GM19099 (cell line): ENCODE data around the gene IQUB.
A peak's percentile ranks its signal among the peaks of the same experiment; 100 is the strongest.

Experiments used
- POLR2A ChIP-seq: IDR thresholded peaks from 3 replicates; pipeline ENCODE4 v1.6.1; 2011; ENCODE audit warnings: low read depth; ENCODE audit not compliant: insufficient read length; ENCODE audit errors: extremely low read depth

Gene IQUB

DNA sequence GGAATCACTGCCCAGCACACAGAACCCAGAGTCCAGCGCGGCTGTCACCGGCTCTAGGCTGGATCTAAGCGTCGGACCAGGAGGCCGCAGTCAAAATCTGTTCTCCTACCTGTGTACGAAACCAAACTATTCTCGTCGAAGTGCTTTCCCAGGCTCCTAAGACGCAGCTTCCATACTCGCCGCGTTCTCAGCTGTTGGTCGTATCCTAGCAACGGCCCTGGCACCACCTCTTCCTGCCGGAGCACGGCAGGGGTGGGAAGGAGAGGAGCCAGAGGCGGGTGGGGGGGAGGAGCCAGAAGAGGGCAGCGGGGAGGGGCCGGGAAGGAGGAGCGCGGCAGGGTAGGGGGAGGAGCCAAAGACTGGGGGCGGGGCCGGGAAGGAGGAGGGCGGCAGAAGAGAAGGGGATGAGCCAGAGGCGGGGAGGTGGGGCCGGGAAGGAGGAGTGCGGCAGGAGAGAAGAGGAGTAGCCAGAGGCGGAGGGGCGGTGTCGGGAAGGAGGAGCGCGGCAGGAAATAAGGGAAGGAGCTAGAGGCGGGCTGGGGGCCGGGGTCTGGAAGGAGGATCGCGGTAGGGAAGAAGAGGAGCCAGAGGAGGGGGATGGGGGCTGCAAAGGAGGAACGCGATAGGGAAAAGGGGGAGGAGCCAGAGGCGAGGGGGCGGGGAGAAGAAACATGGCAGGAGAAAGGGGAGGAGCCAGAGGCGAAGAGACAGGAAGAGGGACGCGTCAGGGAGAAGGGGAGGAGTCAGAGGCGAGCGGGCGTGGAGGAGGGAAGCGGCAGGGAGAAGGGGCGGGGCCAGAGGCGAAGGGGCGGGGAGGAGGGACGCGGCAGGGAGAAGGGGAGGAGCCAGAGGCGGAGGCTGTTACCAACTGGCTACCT lies at the start of gene IQUB:
TSS of gene IQUB (minus strand) at position 213 of the 878 bp plus-strand sequence. CDS start 22,255 bp downstream, outside the sequence.
- peak; percentile 18 for TF ChIP-seq POLR2A

DNA sequence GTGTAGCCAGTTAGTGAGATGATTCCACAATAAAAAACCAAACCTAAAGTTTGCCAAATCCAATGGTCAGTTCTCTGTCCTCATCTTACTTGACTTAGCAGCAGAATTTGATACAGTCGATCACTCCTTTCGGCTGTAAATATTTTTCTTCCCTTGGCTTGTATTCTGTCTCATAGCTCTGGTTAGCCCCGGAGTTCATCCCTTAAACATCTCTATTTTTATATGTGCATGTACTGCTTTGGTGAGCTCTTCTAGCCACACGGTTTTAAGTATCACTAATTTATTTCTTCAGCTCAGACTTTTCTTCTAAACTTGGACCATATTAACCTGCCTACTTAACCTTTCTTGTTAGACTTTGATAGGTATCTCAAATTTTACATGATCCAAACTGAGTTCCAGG lies 49.4 kb upstream of the IQUB start:
- TF ChIP-seq POLR2A = no peak

DNA sequence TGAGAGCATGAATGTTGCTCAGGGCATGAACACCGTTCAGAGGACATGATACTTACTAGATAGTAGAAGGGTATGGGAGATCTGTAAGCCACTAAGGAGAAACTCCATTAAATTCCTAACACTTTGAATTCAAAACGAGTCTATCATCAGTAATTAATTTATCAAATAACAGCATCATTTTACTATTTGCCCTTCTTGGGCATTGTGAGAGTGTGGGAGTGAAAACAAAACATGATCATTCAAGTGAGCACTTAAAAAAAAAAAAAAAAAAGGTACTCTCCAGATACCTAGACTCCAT lies 46.7 kb upstream of the IQUB start:
- no peak for TF ChIP-seq POLR2A

- no peak for TF ChIP-seq POLR2A
Measured at GRCh38 chr7:123580406-123581161, 46.2 kb upstream of the IQUB start.

DNA sequence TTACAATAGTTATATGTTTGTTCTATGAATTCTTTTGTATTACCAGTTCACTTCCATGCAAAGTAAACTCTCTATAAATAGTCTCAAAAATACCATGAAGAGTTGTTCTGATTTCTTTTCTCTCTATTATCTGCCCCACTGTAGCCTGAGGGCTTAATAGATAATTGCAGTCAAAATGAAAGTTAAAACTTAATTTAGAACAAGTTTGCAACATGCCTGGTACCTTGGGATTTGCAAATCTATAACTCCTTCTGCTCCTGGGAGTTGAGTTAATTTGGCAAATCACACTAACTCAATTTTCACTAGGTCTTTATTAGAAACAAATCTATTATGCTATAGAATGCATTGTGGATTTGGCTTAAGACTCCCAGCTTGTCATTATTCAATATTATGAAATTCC lies 45.0 kb upstream of the IQUB start:
- no peak for TF ChIP-seq POLR2A

GRCh38 chr7:123573896-123574467 lies 39.6 kb upstream of the IQUB start:
- no peak for TF ChIP-seq POLR2A

DNA sequence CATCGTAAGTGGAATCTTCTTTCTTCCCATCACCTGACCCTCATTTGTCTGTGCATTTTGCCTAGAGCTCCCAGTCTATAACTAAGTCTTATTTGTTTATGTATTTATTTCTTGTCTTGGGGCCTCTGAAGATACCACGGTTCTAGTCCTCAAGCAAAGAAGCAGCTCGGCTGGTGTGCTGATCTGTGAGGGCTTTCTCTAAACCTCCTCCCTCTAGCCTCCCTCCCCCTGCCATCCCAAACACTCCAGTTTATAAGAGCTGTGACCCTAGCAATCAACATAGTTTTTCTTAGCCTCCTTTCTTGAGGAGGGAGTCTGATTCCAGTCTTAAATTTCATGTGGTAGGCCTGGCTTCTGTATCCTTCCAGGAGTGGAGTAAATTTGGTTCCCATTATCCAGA lies 38.9 kb upstream of the IQUB start:
- TF ChIP-seq POLR2A = no peak

DNA sequence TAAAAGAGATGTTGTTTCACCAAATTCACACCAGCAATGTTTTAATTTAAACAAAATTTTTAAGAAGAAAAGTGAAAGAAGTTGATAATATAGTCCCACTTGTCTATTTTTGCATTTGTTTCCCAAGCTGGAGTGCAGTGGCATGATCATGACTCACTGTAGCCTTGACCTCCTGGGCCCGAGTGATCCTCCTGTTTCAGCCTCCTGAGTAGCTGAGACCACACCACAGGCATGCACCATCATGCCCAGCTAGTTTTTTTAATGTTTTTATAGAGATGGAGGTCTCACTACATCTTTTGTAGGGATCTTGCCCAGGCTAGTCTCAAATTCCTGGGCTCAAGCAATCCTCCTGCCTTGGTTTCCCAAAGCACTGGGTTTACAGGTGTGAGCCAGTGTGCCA lies 37.3 kb upstream of the IQUB start:
- TF ChIP-seq POLR2A = no peak

DNA sequence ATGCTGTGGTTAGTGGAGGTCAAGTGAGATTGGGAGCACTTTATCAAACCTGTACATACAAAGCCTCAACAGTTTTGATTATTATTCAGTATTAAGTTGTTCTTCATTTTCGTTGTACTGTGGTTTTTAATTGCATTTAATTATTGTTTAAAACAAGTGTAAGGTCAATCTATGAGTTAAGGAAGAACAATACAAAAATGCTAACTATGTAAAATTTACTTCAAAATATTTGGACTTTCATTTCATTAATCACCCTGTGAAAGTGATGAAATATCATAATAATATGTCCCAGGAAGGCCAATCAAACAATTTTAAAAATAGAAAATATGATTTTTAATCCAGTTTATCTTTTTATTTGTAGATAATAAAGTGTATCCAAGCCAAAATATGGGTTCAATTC lies 36.8 kb upstream of the IQUB start:
- TF ChIP-seq POLR2A = no peak

GRCh38 chr7:123570390-123571182 lies 36.2 kb upstream of the IQUB start:
- no peak for TF ChIP-seq POLR2A

GRCh38 chr7:123569352-123570010 lies 35.1 kb upstream of the IQUB start:
- no peak for TF ChIP-seq POLR2A

- no peak for TF ChIP-seq POLR2A
Measured at GRCh38 chr7:123562121-123562520, 27.7 kb upstream of the IQUB start.

DNA sequence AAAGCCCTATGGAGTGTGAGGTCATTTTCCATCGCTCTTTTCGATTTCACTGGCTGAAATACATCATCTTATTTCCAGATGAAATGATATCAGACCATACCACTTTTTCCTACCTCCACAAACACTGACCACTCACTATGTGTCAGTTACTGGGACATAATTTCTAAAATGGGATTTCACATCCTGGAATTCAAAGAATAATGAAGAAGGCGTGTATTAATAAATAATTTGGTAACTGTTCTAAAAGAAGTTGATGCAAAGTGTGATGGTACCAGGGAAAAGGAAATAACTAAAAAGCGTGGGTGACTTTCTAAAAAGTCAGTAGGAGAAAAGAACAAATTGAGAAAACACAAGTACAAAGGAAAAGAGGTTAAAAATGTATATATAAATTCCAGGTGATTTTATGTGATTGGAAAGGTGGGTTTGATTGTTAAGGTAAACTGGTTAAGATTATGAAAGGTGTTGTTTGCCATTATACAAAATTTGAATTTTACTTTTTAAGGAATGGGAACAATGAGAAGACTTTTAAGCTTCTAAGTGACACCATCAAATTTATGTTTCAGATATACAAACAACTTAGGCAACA lies 24.0 kb upstream of the IQUB start:
- no peak for TF ChIP-seq POLR2A
